Bronchial epithelial cell (primary cell): ENCODE measurements around the gene BEGAIN. TPM values are rescaled to one million over a fixed set of nuclear protein-coding genes. Genes with fewer than 3 reads are reported as not detected.

Experiments used
- DNase-seq: peaks from one replicate; pipeline ENCODE4 v3.0.0-alpha.2; 2010; ENCODE audit warnings: low read depth
- FAIRE-seq: peaks from 2 replicates; lab custom pipeline; 2011; peaks lifted over from hg19 to GRCh38; lab: Jason Lieb, UNC
- H3K27me3 ChIP-seq: 2 replicates; pipeline ENCODE4 v1.5.1; 2011; ENCODE audit warnings: low read length; ENCODE audit not compliant: control insufficient read depth, insufficient read depth
- H3K36me3 ChIP-seq: 2 replicates; pipeline ENCODE4 v1.5.1; 2011; ENCODE audit warnings: low read length; ENCODE audit not compliant: control insufficient read depth, insufficient read depth
- H3K4me3 ChIP-seq: 2 replicates; pipeline ENCODE4 v1.5.1; 2011; ENCODE audit warnings: mild to moderate bottlenecking, low read depth, low read length, control low read depth
- total RNA-seq: library from RNA; depleted of rRNA; stranded (reverse); fragments of >200 nt; gene quantifications from 2 replicates; pipeline ENCODE4 v1.2.1, GENCODE V29; 2014
- TF ChIP-seq, protein P1 (sequence below): IDR thresholded peaks from 2 replicates; pipeline ENCODE4 v1.5.1; 2011; ENCODE audit warnings: mild to moderate bottlenecking, moderate library complexity, low read length, control low read depth, inconsistent platforms; ENCODE audit not compliant: insufficient read depth, severe bottlenecking

BEGAIN gene
- total RNA-seq, 1 donor from 2014 or later: 1.1 TPM

- TF ChIP-seq, protein P1, sequence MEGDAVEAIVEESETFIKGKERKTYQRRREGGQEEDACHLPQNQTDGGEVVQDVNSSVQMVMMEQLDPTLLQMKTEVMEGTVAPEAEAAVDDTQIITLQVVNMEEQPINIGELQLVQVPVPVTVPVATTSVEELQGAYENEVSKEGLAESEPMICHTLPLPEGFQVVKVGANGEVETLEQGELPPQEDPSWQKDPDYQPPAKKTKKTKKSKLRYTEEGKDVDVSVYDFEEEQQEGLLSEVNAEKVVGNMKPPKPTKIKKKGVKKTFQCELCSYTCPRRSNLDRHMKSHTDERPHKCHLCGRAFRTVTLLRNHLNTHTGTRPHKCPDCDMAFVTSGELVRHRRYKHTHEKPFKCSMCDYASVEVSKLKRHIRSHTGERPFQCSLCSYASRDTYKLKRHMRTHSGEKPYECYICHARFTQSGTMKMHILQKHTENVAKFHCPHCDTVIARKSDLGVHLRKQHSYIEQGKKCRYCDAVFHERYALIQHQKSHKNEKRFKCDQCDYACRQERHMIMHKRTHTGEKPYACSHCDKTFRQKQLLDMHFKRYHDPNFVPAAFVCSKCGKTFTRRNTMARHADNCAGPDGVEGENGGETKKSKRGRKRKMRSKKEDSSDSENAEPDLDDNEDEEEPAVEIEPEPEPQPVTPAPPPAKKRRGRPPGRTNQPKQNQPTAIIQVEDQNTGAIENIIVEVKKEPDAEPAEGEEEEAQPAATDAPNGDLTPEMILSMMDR: no peak
- Histone ChIP-seq H3K27me3 (no peaks in the 10 kb centered on the region), H3K4me3 (no peak overlapping the region), H3K36me3 (no peaks in the 10 kb centered on the region)
- DNase-seq (no peak), FAIRE-seq (no peak)
Observed at GRCh38 chr14:100601914-100602313, 14.7 kb upstream of the BEGAIN start.

- Histone ChIP-seq H3K4me3 (no peak overlapping the region), H3K27me3 (no peaks in the 10 kb centered on the region), H3K36me3 (no peaks in the 10 kb centered on the region)
- no peak for DNase-seq
- FAIRE-seq: no peak
- TF ChIP-seq, protein P1: no peak
Observed at GRCh38 chr14:100601064-100601463, 13.8 kb upstream of the BEGAIN start.

DNA sequence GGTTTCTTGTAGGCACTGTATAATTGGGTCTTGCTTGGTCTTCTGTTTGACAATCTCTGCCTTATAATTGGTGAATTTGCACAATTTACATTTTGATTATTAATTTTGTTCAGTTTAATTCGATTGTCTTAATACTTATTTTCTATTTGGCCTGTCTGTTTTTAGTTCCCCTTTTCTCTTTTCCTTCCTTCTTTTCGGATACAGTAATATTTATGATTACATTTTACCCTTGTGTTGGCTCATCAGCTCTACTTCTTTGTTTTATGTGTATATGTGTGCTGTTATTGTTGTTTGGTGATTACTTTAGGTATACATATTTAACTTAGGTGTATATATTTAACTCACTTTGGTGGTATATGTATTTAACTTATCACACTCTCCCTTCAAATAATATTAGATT is 12.8 kb upstream of the BEGAIN start:
- no peak for DNase-seq
- no peak overlapping the region for H3K4me3 ChIP-seq
- TF ChIP-seq, protein P1: no peak
- no peaks in the 10 kb centered on the region for H3K36me3 ChIP-seq
- no peak for FAIRE-seq
- H3K27me3 ChIP-seq: no peaks in the 10 kb centered on the region

GRCh38 chr14:100594625-100594951 is 7.4 kb upstream of the BEGAIN start:
- no peak for DNase-seq
- Histone ChIP-seq H3K36me3 (no peaks in the 10 kb centered on the region), H3K27me3 (peaks cover 2% of the 10 kb centered on the region), H3K4me3 (no peak overlapping the region)
- no peak for FAIRE-seq
- TF ChIP-seq, protein P1: no peak

DNA sequence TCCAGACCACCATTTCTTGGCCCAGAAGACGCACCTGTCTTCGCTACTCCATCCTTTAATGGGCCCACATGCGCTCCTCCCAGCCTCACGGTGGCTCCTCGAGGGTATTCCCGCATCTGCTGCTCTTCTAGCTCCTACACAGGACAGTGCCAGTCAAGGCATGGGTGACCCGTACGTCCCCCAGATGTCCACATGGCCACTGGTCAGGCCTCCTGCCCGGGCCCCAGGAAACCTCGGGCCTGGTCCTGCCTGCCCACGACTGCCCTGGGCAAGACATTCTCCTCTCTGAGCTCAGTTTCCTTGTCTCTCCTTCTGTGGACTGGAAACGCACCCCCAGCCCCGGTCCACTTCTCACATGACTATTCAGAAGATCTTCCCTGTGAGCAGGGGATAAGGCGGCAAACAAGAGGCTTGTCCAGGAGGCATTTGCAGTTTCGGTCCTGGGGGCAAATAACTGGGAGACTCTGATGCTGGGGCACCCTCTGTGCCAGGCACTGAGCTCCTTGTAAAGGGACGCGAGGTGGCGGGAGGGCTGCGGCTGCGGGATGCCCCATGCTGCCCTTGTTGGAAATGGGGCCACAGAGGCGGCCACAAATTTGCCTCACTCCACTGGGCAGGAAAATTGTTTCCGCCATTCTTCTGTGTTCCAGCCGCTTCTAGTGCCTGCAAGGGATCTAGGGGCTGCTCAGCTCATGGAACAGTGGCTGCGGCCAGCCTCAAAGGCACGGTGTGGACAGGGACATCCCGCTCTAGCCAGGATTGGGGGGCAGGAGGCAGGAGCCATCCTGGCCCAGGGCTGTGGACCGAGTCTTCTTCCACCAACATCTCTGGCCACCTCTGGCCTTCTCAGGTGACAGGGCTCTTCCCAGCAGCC is 6.8 kb upstream of the BEGAIN start:
- no peak for FAIRE-seq
- TF ChIP-seq, protein P1: no peak
- no peak for DNase-seq
- Histone ChIP-seq H3K36me3 (no peaks in the 10 kb centered on the region), H3K4me3 (no peak overlapping the region), H3K27me3 (peaks cover 2% of the 10 kb centered on the region)
